H1 (cell line): ENCODE data around the gene FOXF1. TPM values are rescaled to one million over a fixed set of nuclear protein-coding genes. Genes with fewer than 3 reads are reported as not detected.

Experiments
- BCL11A ChIP-seq, 2 experiments: IDR thresholded peaks; one replicate each; pipeline ENCODE4 v1.6.1; 2011; ENCODE audit warnings: low read depth in 2 of 2, low read length in 2 of 2, mild to moderate bottlenecking in 2 of 2
- CBX8 ChIP-seq: fragments of 300-800, 300-1000 bp; sonication (generic); IDR thresholded peaks from 2 replicates; pipeline ENCODE4 v1.7.1; 2016; ENCODE audit warnings: low read depth, low read length, borderline replicate concordance
- EZH2 ChIP-seq: fragments of 200-600 bp; sonication (generic); IDR thresholded peaks from 2 replicates; pipeline ENCODE4 v1.7.1; 2012; ENCODE audit warnings: low read depth, mild to moderate bottlenecking, moderate library complexity, low read length, inconsistent platforms; ENCODE audit not compliant: severe bottlenecking
- SP1 ChIP-seq: IDR thresholded peaks from 2 replicates; pipeline ENCODE4 v1.6.1; 2011; ENCODE audit warnings: low read depth, low read length
- polyA plus RNA-seq, 7 experiments: library from polyadenylated mRNA; depleted of rRNA in 3 of 7; stranded (reverse) in 5 of 7; unstranded in 2 of 7; fragments of >200 nt in 5 of 7; fragments of 200-250 nt in 2 of 7; gene quantifications; 1 replicate in 5 of 7; 2 replicates in 1 of 7; 4 replicates in 1 of 7; pipeline versions ENCODE4 v1.2.1 to v1.2.3, GENCODE V29; 2011 to 2013; ENCODE audit warnings: missing spikeins in 2 of 7, mixed read lengths in 2 of 7
- total RNA-seq: library from RNA; stranded (reverse); fragmentation: NEBNext Ultra II Directional; extraction: Animal tissue kit (Norgen Biotek cat#: 25700); gene quantifications from 2 replicates; pipeline ENCODE4 v1.2.1, GENCODE V29; 2021

Gene FOXF1
- total and polyA plus RNA-seq, 2 of the 8 experiments (the other 6 are each of a cell fraction or from before 2014, with no cell fraction given): 0.02 TPM; not detected in 1

- TF ChIP-seq BCL11A (IDR thresholded peaks at IDR 0.05; ENCODE audit: low read depth in 2 of 2, low read length in 2 of 2) (no peak), EZH2 (no peak), CBX8 (no peak), SP1 (no peak)
Measured at GRCh38 chr16:86529160-86529559, 18.8 kb downstream of the FOXF1 start (continued).
